NCI-H2171 treated with DMSO at 0.1 percent for 48 hours (cell line): Measurements from ENCODE around the gene ATRAID.
"Not testable (repeated sequence)": the region's sequence is repeated elsewhere in the genome, so short reads cannot be mapped to it uniquely, and the experiment has no call there.

Experiments used
- DNase-seq: peaks from one replicate; lab custom pipeline; 2025; lab: John Stamatoyannopoulos, UW

The ATRAID gene, protein sequence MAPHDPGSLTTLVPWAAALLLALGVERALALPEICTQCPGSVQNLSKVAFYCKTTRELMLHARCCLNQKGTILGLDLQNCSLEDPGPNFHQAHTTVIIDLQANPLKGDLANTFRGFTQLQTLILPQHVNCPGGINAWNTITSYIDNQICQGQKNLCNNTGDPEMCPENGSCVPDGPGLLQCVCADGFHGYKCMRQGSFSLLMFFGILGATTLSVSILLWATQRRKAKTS

GRCh38 chr2:27211943-27212625, at the start of gene ATRAID, which contains the start of gene SLC5A6:
Gene ATRAID, plus strand, starts transcription at chr2:27212041. Its CDS starts 328 bp downstream, at chr2:27212369.
Gene SLC5A6, minus strand, starts transcription at chr2:27212268. Its CDS starts 4,618 bp downstream, at chr2:27207650.
- peak; percentile 91 for DNase-seq

DNA sequence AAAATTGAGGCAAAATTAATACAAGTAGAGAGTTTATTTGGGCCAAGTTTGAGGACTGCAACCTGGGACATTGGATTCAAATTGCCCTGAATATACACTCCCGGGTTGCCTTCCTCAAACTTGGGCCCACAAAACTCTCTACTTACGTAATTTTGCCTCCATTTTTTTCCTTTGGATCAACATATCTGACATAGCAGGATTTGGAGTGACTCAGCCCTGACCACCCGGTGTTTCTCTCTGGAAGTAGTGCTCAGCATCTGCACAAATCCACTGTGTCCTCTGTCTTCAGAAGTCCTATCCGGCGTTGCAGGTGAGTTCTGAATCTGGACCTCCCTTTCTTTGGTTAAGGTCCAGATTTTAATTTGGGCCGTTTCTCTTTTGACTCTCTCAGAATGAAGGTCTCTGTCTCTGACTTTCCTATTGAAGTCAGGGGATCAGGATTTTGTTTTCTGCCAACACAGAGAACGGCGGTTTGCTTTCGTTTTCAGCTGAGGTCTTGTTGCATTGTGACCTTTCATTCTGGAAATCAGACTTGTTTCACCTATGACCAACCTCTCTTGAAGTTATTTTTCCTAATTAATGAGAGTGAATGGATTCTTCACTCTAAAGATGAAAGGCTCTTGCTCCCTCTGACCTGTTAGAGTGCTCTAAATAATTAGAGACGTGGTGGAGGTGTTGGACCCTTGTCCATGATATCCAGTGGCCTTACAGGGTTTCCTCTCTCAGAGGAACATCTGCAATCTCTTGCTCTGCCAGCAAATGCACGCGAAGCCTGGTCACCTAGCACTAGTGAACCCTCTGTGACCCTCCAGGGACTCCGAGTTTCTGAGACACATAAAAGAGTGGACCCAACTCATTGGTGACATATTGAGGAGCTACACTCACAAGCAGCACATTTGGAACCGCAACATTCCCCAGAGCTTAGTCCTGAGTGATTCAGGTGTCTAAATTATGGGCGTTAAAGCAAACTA, 49.4 kb upstream of the ATRAID start:
- DNase-seq = no peak

DNA sequence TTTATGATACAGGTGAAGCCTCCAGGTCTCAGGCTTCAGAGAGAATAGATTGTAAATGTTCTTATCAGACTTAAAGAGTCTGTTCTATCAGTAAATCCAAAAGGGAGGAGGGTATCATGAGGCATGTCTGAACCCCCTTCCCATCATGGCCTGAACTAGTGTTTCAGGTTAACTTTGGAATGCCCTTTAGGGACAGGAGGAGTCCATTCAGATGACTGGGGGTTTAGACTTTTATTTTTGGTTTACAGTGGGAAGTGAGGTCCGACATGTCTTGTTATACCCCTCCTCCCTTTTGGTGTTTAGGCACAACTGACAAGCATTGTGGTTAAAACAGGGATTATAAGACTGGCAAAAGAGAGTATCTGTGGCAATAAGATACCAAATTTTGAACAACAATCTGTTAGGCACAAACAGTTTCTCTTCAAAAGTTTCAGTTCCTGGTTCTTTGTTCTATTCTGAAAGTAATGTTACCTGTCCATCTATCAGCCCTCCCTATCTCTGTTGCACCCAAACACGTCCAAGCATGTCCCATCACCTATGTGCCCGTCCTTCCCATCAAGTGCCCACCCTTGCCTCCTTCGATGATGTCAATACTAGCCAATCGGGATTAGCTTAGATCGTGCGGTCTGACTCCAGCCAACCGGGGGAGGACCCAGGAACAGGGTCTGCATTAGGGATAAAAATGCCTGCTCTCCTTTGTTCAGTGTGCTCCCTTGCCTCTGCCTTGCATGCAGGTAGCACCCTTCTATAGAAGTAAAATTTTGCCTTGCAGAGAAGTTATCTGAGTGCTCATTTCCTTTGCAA, 46.7 kb upstream of the ATRAID start:
- DNase-seq = no peak

GRCh38 chr2:27170581-27171337, 41.1 kb upstream of the ATRAID start:
- no peak for DNase-seq

DNA sequence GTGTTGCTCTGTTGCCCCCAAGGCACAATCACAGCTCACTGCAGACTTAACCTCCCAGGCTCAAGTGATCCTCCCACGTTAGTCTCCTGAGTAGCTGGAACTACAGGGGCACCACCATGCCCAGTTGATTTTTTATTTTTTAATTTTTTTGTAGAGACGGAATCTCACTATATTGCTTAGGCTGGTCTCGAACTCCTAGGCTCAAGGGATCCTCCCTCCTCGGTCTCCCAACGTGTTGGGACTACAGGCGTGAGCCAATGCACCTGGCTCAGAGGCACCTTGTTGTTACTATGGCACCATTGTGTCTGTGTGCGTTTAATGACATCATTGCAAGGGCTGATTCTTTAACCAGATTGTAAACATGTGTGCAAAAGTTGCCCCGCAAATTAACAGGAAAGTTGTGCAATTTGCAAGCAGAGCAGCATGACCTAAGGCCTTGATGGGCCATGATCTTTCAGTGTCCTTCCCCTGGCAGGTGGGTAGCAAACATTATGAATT, 40.4 kb upstream of the ATRAID start:
- DNase-seq = no peak

- no peak for DNase-seq
Observed at GRCh38 chr2:27174638-27175037, 37.2 kb upstream of the ATRAID start.

- no peak for DNase-seq
Observed at GRCh38 chr2:27175330-27175729, 36.5 kb upstream of the ATRAID start.

DNA sequence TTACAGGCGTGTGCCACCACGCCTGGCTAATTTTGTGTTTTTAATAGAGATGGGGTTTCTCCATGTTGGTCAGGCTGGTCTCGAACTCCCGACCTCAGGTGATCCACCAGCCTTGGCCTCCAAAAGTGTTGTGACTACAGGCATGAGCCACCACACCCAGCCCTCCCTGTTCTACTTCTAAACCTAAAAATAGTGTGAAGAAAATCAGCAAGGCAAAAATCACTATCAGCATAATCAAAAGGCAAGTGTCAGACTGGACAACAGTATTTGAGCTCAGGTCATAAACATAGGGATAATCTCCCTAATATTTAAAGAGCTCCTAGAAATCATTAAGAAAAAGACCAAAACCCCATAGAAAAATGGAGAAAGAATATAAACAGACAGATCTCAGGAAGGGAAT, 36.1 kb upstream of the ATRAID start:
- DNase-seq = not testable (repeated sequence)

- no peak for DNase-seq
Observed at GRCh38 chr2:27177441-27178351, 34.1 kb upstream of the ATRAID start.

- no peak for DNase-seq
Observed at GRCh38 chr2:27178469-27178868, 33.4 kb upstream of the ATRAID start.

DNA sequence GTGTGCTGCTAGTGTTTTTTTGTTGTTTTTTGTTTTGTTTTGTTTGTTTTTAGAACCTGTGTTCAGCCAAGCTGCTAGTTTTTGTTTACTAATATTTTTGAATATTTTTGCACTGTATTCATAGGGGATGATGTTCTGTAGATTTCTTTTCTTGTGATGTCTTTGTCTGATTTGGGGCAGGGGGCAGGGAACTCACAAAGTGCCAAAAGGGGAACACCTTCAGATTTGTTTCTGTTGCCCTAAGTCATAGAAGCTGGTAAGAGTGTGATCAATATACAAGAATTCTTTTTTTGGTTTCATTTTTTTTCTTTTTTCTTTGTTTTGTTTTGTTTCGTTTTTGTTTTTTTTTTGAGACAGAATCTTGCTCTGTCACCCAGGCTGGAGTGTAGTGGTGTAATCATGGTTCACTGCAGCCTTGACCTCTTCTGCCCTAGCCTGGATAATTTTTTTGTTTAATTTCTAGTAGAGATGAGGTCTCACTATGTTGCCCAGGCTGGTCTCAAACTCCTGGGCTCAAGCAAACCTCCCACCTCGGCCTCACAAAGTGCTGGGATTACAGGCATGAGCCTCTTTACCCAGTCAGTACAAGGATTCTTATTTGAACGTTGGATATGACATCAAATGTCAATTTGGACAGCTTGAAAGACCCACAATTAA, 32.4 kb upstream of the ATRAID start:
- DNase-seq = no peak

DNA sequence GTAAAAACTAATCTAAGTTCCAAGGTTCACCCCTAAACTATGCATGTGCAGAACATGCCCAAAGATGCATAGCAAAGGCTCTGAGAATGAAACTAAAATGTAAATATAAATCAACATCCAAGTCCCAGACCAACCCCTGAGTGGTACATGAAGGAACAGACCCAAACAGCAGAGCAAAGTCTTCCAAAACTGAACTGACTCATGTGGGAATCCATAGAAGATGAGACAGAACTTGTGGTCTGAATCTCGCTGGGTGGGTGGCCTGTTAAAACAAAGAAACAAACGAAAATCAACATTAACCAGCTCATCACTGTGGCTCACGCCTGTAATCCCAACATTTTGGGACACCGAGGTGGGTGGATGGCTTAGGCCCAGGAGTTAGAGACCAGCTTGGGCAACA, 29.5 kb upstream of the ATRAID start:
- no peak for DNase-seq

DNA sequence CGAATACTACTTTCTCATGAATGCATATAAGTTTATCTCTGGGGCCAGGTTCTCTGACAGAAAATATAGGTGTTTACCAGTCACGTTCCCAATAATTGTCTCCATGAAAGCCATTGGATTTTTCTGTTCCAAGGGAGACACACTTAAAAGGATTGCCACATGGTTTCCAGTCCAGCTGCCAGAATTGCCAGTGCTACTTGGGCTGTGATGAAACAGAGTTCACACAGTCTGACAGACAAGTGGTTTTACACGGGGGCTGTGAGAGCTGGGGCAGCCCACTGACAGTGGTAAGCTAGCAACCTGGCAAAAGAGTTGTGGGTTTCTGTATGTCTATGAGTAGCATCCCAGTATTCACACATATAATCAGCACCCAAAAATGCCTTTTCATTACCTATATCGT, 27.7 kb upstream of the ATRAID start:
- no peak for DNase-seq

DNA sequence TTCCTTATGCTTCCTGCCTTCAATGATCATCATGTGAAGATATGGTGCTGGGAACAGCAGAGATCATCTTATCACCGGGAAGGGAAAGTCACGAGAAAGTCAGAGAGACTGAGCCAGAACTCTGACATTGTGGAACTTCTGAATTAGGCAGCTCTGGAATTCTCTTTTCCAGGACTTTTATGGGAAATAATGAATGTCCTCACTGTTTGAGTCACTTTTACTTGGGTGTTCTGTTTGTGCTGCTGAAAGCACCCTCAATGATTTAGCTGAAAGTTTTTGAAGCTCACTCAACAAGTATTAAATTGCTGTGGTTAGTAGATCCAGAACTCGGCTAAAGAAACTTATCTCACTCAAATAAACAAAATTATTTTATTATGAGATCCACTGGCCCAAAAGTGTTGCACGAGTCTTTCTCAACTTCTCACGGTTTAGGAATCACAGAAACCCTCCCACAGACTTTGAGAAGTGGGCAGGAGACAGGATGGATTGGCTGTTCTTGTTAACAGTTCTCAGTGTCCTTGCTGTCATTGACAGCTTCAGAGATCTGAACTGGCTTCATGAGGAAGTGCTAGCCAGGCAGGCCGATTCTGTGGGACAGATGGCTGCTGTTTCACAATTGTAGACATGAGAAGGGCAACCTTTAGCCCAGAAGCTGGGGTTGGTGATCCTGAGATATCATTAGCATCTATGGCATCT, 26.4 kb upstream of the ATRAID start:
- peak; percentile 76 for DNase-seq

DNA sequence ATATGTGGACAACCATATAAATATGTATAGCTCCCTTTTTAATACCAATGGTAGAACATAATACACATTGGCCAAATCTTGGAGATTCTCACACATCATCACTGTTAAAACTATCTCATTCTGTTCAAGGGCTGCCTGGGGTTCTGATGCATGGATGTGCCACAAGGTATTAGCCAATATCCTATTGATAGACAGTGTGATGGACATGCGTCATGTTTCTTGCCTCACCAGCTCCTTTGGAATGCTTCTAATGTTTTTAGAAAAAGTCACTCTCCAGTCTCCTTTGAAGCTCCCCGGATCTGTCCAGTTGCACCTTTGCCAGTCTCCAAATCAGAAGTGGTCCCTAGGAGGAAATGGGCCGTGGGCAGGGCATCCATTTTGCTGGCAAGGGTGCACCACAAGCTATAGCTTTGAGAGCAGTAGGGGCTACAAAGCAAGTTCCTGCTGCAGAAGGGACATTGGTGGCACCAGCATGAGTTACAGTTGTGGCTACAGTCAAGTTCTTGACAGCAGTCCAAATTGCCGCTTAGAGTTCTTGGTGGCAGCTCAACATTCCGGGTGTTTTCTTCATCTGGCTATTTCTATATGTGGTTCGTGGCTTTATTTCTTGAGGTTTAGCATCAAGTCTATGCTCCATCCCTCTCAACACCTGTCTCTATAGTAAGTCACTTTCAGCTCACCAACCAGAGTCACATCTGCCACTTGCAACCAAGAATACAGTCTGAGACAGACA, 25.1 kb upstream of the ATRAID start:
- DNase-seq = no peak

GRCh38 chr2:27189989-27190388, 21.9 kb upstream of the ATRAID start:
- DNase-seq = no peak

GRCh38 chr2:27191070-27191829, 20.6 kb upstream of the ATRAID start:
- peak; percentile 81 for DNase-seq
